Thyroid gland (tissue), 4 donors: ENCODE results near the gene MRFAP1. TPM values are rescaled to one million over a fixed set of nuclear protein-coding genes. Genes with fewer than 3 reads are reported as not detected.
"Not testable (repeated sequence)": the region's sequence is repeated elsewhere in the genome, so short reads cannot be mapped to it uniquely, and the experiment has no call there.

ENCODE experiments used
- DNase-seq, 2 donors: peaks; one replicate each; pipeline ENCODE4 v3.0.0-alpha.2; 2019
- H3K27ac ChIP-seq, 3 donors: fragments of 200-600 bp; sonication (generic); 1 replicate in 2 of 3; 2 replicates in 1 of 3; pipeline ENCODE4 v1.5.1; 2016 to 2019; ENCODE audit warnings: mild to moderate bottlenecking in 1 of 3, moderate library complexity in 1 of 3
- H3K27me3 ChIP-seq: fragments of 200-600 bp; sonication (generic); one replicate; pipeline ENCODE4 v1.5.1; 2019
- H3K36me3 ChIP-seq, 2 donors: fragments of 200-600 bp; sonication (generic); one replicate each; pipeline ENCODE4 v1.5.1; 2016 to 2019
- H3K4me1 ChIP-seq, 2 donors: fragments of 200-600 bp; sonication (generic); one replicate each; pipeline ENCODE4 v1.5.1; 2017 to 2019
- H3K4me3 ChIP-seq, 3 donors: fragments of 200-600 bp; sonication (generic); replicated peaks in 1 of 3; 1 replicate in 2 of 3; 2 replicates in 1 of 3; pipeline ENCODE4 v1.5.1; 2016; ENCODE audit warnings: mild to moderate bottlenecking in 1 of 3
- H3K9me3 ChIP-seq: fragments of 200-600 bp; sonication (generic); one replicate; pipeline ENCODE4 v1.5.1; 2017
- POLR2A ChIP-seq, 2 donors: fragments of 450-650 bp; IDR thresholded peaks; one replicate each; pipeline ENCODE4 v1.6.1; 2017; ENCODE audit warnings: antibody characterized with exemption in 2 of 2, mild to moderate bottlenecking in 2 of 2, moderate library complexity in 1 of 2
- WGBS, 2 donors: methylation state at CpG; one replicate each; pipeline ENCODE4 v1.1.5; 2017; 5-methylcytosine and 5-hydroxymethylcytosine counted together
- intact Hi-C: fragments of 100-400 bp; cut with DNase I; formaldehyde crosslinking; loops from one replicate; pipeline ENCODE4 v1.15.1; 2023
- total RNA-seq, 4 donors: library from RNA; depleted of rRNA; stranded (reverse); fragments of >200 nt; gene quantifications; one replicate each; pipeline ENCODE4 v1.2.3, GENCODE V29; 2016
- TF ChIP-seq, protein P1 (sequence below), 6 experiments: fragments of 200-600 bp in 3 of 6; fragments of 450-650 bp in 3 of 6; sonication (generic) in 3 of 6; IDR thresholded peaks; one replicate each; pipeline ENCODE4 v1.5.1; 2016 to 2019; ENCODE audit warnings: antibody characterized with exemption in 6 of 6, mild to moderate bottlenecking in 2 of 6, inconsistent platforms in 1 of 6, moderate library complexity in 1 of 6

The MRFAP1 gene
- total RNA-seq, 4 donors from 2014 or later, result 258 to 314 (median 288) TPM

- peak in 1 of 2 donors; percentile 36 for DNase-seq
- peak in 1 of 2 donors; percentile 39 for TF ChIP-seq POLR2A (IDR thresholded peaks at IDR 0.05)
- intact Hi-C loops, result loop anchor here (5.0 kb wide), 1 partner anchor 39 kb away; no protein-coding TSS in a partner anchor
- not testable (repeated sequence) for H3K27me3 ChIP-seq, H3K9me3 ChIP-seq, H3K36me3 ChIP-seq
- H3K27ac ChIP-seq, result peak overlapping the region; percentile 71 to 78 (median 74)
- 25 to 40% methylated on average over 14 of the region's 14 CpGs for WGBS, 2 donors
- peaks cover 20 to 27% of the 10 kb centered on the region in 2 donors for H3K4me1 ChIP-seq
- peak overlapping the region; percentile 28 to 56 (median 33) for H3K4me3 ChIP-seq
These were observed 32.7 kb downstream of the MRFAP1 start for GRCh38 chr4:6673191-6673659.

GRCh38 chr4:6673660-6674499 lies 33.4 kb downstream of the MRFAP1 start:
- TF ChIP-seq POLR2A (IDR thresholded peaks at IDR 0.05), result peak in 1 of 2 donors; percentile 79
- TF ChIP-seq, protein P1, sequence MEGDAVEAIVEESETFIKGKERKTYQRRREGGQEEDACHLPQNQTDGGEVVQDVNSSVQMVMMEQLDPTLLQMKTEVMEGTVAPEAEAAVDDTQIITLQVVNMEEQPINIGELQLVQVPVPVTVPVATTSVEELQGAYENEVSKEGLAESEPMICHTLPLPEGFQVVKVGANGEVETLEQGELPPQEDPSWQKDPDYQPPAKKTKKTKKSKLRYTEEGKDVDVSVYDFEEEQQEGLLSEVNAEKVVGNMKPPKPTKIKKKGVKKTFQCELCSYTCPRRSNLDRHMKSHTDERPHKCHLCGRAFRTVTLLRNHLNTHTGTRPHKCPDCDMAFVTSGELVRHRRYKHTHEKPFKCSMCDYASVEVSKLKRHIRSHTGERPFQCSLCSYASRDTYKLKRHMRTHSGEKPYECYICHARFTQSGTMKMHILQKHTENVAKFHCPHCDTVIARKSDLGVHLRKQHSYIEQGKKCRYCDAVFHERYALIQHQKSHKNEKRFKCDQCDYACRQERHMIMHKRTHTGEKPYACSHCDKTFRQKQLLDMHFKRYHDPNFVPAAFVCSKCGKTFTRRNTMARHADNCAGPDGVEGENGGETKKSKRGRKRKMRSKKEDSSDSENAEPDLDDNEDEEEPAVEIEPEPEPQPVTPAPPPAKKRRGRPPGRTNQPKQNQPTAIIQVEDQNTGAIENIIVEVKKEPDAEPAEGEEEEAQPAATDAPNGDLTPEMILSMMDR (IDR thresholded peaks at IDR 0.05), result peak in 1 of 6 experiments; percentile 10
- no peaks in the 10 kb centered on the region for H3K27me3 ChIP-seq
- no peaks in the 10 kb centered on the region for H3K9me3 ChIP-seq
- peaks cover 0 to 6% of the 10 kb centered on the region in 2 donors for H3K36me3 ChIP-seq
- 1 to 4% methylated on average over 8 to 19 of the region's 89 CpGs for WGBS, 2 donors
- intact Hi-C loops, result loop anchor here (5.0 kb wide), 1 partner anchor 38 kb away; no protein-coding TSS in a partner anchor
- peaks cover 20 to 27% of the 10 kb centered on the region in 2 donors for H3K4me1 ChIP-seq
- H3K27ac ChIP-seq, result peak overlapping the region; percentile 71 to 78 (median 76)
- DNase-seq, result peak; percentile 95 to 96
- peak overlapping the region; percentile 28 to 56 (median 33) for H3K4me3 ChIP-seq

DNA sequence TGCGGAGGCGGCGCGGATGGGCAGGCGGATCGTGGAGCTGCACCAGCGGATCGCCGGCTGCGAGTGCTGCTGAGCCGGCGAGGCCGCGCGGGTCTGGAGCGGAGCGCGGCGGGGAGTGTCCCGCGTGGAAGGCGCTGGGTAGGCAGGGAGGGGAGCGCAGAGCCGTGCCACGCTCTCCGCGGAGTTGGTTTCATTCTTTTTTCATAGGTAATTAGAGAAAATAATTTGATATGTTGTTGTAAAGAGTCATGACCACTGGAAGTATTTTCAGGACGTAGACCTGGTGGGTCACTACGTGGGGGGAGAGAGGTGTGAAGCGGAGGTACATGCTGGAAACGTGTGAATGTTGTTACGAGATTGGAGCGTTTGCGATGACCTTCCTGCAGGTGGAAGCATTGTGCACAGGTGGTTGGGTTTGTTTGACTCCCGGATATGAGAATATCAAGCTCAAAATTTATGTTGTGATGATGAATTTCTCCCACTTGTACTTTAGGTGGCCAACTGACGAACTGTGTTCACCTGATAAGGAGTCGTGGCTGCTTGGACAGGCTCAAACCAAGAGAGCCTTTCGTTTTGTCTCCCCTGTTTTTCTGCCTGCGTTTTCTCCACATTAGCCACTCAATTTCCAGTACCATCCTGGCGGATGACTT lies 34.1 kb downstream of the MRFAP1 start:
- peaks cover 20 to 27% of the 10 kb centered on the region in 2 donors for H3K4me1 ChIP-seq
- DNase-seq, result peak; percentile 32 to 41
- H3K27ac ChIP-seq, result peak overlapping the region in 2 of 3 donors; percentile 71 to 76
- no peaks in the 10 kb centered on the region for H3K9me3 ChIP-seq
- intact Hi-C loops, result loop anchor here (5.0 kb wide), 1 partner anchor 38 kb away; no protein-coding TSS in a partner anchor
- TF ChIP-seq, protein P1 (IDR thresholded peaks at IDR 0.05), result peak in 5 of 6 experiments; percentile 15 to 49 (median 30)
- TF ChIP-seq POLR2A (IDR thresholded peaks at IDR 0.05), result no peak
- peaks cover 0 to 6% of the 10 kb centered on the region in 2 donors for H3K36me3 ChIP-seq
- 6 to 8% methylated on average over 37 to 40 of the region's 40 CpGs for WGBS, 2 donors
- peak overlapping the region; percentile 20 to 56 (median 33) for H3K4me3 ChIP-seq
- no peaks in the 10 kb centered on the region for H3K27me3 ChIP-seq

DNA sequence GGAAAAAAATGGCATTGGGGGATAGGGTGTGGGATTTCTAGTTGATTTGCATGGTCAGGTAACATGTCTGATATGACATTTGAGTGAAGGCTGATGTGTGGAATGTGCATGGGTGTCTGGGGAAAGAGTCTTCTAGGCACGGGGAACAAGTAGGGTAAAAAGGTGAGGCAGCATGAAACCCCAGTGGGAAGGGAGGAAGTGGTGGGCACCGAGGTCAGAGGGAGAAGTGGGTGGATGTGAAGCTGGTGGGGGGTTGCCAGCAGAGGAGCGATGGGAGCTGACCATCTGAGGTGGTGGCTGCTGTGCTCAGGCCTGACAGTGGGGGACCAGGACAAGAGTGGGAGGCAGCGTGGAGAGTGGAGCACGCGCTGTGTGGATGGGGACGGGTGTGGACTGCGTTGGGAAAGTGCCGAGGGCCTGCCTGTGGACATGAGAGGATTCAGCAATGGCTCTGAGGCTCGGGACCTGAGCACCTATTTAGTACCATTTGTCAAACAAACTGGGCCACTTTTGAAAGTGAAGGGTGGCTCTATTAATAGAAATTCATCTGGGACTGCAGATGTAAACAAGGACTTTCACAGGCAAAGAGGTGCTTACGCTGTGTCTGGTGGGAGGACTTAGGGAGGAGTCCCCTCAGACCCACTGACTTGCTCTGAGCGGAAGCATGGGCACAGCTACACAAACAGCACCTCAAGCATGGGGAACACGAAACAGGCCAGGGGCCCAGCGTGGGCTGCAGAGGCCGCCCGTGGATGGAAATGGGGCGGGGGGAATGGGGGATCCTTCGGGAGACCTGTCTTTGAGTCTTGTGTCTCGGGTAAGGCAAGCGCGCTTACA lies 36.5 kb downstream of the MRFAP1 start:
- WGBS, 2 donors, result 87 to 91% methylated on average over 21 of the region's 21 CpGs
- intact Hi-C loops, result no loop called here
- H3K36me3 ChIP-seq, result peaks cover 0 to 6% of the 10 kb centered on the region in 2 donors

More for the DNA sequence above, 36.5 kb downstream of the MRFAP1 start:
- Histone ChIP-seq H3K4me3 (no peak overlapping the region), H3K4me1 (peaks cover 20 to 27% of the 10 kb centered on the region in 2 donors), H3K27ac (no peak overlapping the region), H3K27me3 (no peaks in the 10 kb centered on the region), H3K9me3 (no peaks in the 10 kb centered on the region)
- DNase-seq, result no peak
- TF ChIP-seq, protein P1 (IDR thresholded peaks at IDR 0.05), result no peak
